Activated CD8-positive, alpha-beta memory T cell treated with anti-CD3 and anti-CD28 coated beads, Interleukin-2, amount 50 U/mL, for 48 hours (primary cell): Measurements from ENCODE around the gene SLC39A11.
"Not testable (repeated sequence)": the region's sequence is repeated elsewhere in the genome, so short reads cannot be mapped to it uniquely, and the experiment has no call there.

Experiments
- DNase-seq: peaks from one replicate; pipeline ENCODE4 v3.0.0-alpha.2; 2020

Gene SLC39A11

GRCh38 chr17:73105431-73105830, 12.9 kb upstream of the SLC39A11 start:
- DNase-seq = no peak

DNA sequence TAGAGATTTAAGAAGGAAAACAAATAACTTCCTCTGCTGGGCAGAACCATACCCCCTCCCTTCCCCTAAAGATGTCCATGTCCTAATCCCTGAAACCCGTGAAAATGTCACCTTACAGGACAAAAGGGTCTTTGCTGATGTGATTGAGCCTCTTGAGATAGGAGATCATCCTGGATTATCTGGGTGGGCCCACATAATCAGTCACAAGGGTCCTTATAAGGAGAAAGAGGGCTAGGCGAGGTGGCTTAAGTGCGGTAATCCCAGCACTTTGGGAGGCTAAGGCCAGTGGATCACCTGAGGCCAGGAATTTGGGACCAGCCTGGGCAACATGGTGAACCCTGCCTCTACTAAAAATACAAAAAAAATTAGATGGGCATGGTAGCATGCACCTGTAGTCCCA, 12.0 kb upstream of the SLC39A11 start:
- no peak for DNase-seq

- no peak for DNase-seq
Observed at GRCh38 chr17:73103641-73104335, 11.3 kb upstream of the SLC39A11 start.

DNA sequence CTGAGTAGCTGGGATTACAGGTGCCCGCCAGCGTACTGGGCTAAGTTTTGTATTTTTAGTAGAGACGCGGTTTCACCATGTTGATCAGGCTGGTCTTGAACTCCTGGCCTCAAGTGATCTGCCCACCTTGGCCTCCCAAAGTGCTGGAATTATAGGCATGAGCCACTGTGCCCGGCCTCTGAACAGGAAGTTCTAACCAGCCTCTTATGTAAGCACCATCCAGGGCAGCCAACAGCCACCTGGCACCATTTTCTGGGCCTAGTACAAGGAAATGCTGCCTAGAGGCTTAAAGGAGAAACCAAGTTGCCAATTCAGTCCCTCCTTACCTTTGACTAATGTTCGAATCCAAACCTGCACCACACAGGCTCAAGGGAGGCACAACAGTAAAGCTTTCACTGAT, 8.5 kb upstream of the SLC39A11 start:
- DNase-seq = no peak

- no peak for DNase-seq
Observed at GRCh38 chr17:73100363-73100762, 7.9 kb upstream of the SLC39A11 start.

DNA sequence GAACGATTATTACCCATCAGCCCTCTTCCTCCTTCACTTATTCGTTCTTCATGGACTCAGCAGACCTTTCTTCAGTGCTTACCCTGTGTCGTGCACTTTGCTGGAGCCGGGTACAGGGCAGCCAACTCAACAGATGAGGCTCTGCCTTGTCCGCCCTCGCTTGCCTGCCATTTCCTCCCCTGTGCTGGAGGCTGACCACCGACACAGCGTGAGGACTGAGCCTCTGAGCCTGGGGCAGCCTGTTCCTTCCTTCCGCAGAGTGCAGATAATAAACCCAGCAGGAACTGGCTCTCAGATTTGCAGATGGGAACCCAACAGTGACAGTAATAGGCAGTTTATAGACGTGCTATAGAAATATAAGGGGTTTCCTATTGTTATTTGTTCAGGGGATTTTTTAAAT, 7.0 kb upstream of the SLC39A11 start:
- peak; percentile 45 for DNase-seq

- DNase-seq = no peak
Observed at GRCh38 chr17:73098919-73099318, 6.4 kb upstream of the SLC39A11 start.

- DNase-seq = not testable (repeated sequence)
Observed at GRCh38 chr17:73097973-73098765, 5.7 kb upstream of the SLC39A11 start.

DNA sequence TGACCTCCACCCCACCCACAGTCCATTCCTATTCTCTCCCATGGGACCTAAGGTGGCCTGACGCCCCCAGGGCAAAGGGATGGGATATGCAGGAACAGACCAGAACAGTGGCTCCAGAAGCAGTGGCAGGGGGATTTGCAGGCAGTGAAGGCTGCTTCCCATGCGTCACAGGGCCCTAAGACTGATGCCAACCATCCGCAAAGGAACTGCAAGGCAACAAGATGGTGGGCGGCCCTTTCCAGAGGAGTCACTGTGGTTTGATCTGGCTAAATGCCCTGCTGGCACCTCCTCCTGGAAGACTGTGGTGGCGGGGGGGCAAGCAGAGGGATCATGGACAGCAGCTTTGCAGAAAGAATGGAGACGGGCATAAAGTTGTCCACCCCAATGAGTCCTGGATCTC, 4.4 kb upstream of the SLC39A11 start:
- no peak for DNase-seq

DNA sequence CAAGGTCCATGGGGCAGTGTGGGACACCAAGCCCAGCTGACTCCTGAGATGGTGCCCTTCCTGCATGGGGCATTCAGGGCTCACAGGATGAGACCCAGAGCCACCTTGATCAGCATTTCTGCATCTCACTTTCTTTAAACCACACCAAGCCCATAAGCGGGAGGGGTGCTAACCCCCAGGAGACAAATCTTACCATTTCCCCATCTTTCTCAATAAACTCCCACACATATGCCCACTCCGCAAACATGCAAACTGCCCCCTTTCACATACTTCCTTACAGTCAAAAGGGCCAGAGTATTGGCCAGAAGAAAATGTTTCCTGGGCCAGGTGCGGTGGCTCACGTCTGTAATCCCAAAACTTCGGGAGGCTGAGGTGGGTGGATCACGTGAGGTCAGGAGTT, 3.7 kb upstream of the SLC39A11 start:
- peak; percentile 23 for DNase-seq

DNA sequence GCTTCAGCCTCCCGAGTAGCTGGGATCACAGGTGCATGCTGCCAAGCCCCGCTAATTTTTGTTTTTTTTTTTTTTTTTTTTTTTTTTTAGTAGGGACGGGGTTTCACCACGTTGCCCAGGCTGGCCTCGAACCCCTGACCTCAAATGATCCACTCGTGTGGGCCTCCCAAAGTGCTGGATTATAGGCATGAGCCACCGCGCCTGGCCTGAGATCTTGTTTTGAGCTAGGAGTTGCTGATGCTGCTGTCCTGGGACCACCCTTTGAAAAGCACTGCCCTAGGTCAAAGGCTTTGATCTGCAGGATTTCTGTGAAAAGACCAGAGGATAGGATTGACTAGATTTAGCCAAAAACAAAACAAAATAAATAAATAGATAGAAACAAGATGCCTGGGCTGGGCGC, 798 bp upstream of the SLC39A11 start:
- no peak for DNase-seq

DNA sequence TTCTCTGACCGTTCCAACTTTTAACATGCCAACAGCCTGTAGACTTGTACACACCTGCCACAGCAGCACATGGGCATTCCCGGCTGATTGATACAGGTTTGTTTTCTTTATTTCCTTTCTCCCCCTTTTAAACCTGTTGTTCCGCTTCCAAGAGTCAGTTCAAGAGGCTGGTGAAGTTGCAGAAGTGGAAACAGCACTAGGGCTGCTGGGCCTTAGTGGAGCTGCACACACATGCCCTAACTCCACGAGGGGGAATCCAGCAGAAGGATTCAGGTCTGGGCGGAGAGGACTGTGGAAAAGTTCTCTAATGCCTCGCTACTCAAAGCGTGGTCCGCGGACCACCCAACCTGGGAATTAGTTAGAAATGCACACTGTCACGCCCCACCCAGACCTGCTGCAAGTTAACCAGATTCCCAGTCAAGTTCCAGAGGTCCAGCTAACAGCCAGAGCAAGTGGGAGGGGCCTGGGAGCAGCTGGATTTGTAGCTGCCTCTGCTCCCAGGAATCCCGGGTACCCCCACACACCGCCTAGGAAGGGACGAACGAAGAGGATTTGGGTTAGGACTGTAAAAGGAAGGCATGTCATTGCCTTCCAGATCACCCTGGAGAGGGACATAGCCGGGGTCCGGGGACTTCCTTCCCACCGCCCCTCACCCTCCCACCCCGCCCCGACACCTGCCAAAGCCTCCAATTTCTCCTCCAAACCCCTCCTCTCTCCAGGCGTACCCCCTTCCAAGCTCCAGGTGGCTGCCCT, 542 bp downstream of the SLC39A11 start:
- DNase-seq = peak; percentile 54

DNA sequence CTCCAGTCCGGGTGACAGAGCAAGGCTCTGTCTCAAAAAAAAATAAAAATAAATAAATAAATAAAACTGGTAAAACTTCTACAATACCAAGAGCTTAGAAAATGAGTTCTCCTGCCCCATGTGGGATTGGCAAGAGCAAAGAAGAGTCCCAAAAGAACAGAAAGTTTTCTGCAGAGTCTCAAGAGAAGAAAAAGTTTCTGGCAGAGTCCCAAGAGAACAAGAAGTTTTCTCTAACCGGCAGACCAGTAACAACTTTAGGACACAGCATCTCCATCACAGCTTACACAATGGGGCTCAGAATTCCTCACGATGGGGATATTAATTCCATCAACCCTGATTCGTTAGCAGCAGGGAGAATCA, 1.1 kb downstream of the SLC39A11 start:
- no peak for DNase-seq

GRCh38 chr17:73090396-73091202, 1.9 kb downstream of the SLC39A11 start:
- no peak for DNase-seq

GRCh38 chr17:73089322-73090317, 2.9 kb downstream of the SLC39A11 start:
- DNase-seq = no peak

- no peak for DNase-seq
Observed at GRCh38 chr17:73088561-73088960, 3.9 kb downstream of the SLC39A11 start.

DNA sequence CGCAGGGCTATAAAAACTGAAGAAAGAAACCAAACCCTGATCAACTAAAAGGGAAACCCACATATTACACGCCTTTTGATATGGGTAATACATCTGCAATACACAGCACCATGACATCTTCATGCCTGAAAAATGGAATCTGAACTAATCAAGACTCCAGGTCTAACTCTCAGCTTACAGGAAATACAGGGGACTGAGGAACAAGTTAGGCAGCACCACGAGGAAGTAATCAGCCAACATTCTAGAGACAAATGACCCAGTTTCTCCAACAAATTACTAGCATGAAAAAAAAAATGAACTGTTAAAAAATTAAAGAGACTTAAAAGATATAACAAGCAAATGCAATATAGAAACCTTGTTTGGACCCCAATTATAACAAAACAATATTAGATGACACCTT, 9.1 kb downstream of the SLC39A11 start:
- DNase-seq = no peak

DNA sequence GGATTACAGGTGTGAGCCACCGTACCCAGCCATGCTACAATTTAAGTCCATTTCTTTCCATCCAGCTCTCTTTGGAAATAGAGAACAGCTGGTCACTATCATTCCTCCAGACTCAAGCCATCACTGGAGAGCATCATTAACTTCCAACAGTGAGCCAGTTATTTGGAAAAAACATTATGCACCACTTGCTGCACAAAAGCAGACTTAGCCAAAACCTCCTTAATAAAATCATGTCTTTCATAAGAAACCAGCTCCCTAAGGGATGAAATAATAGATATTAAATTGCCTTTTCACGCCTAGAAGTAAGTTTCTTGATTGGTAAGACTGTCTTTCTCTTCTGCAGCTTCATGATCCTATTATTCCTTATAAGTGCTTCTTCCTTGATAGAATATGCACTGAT, 17.9 kb downstream of the SLC39A11 start:
- DNase-seq = no peak

DNA sequence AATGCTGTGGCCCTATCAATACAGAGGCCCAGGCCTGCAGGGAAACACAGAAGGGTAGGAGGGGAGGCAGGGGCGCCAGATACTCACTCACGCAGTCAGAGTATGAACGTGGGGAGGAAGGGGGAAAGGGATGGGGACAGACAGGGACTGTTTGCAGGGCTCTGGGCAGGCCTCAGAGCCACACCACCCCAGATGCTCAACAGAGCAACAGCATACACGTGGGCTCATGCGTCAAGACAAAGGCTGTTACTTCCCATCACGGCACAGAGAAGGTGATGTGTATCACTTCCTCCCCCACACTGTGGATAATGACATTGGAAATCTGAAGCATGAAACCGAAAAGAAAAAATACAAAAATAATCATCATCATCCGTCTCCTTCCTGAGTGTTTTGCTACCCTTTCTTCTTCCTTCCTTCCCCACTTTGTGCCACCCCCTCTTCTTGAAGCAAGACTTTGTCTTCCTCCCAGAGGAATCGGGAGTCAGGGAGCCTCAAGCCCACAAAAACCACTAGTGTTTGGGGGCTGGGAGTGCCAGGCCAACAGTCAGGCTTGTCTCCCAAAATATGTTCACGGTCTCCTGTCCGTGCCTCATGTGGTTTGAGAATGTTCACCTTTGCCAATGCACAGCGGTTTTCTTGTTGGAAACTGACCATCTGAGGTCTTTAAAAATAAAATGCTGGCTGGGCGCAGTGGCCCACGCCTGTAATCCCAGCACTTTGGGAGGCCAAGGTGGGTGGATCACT, 20.1 kb downstream of the SLC39A11 start:
- DNase-seq = no peak

- no peak for DNase-seq
Observed at GRCh38 chr17:73071066-73071999, 21.2 kb downstream of the SLC39A11 start.
